KOPT-K1 (cell line): Measurements from ENCODE around the gene COASY.
A peak's percentile ranks its signal among the peaks of the same experiment; 100 is the strongest.
"Not testable (repeated sequence)": the region's sequence is repeated elsewhere in the genome, so short reads cannot be mapped to it uniquely, and the experiment has no call there.

Source experiments
- H3K27ac ChIP-seq: fragments of 200-600 bp; sonication (generic); 2 replicates; pipeline ENCODE4 v1.5.1; 2016; ENCODE audit warnings: antibody characterized with exemption, mild to moderate bottlenecking, low read depth, low read length; ENCODE audit not compliant: poor library complexity, severe bottlenecking
- H3K36me3 ChIP-seq: fragments of 200-600 bp; sonication (generic); 2 replicates; pipeline ENCODE4 v1.5.1; 2017; ENCODE audit warnings: antibody characterized with exemption, mild to moderate bottlenecking, low read length, moderate library complexity; ENCODE audit not compliant: insufficient read depth
- H3K9me3 ChIP-seq: fragments of 200-600 bp; sonication (generic); 2 replicates; pipeline ENCODE4 v1.5.1; 2017; ENCODE audit warnings: antibody characterized with exemption, low read length, mild to moderate bottlenecking; ENCODE audit not compliant: insufficient read depth, poor library complexity, severe bottlenecking

The COASY gene

DNA sequence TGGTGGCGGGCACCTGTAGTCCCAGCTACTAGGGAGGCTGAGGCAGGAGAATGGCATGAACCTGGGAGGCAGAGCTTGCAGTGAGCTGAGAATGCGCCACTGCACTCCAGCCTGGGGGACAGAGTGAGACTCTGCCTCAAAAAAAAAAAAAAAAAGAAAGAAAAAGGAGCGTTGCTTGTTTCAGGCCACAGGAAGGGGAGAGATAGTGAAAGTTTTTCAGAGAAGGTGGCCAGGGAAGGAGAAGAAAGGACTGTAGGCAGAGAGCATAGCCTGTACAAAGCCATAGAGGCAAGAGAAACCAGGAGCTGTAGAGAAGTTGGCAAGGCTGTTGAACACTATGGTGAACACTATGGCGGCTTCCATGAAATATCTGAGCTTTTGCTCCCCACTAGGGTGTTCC, 21.4 kb upstream of the COASY start:
- not testable (repeated sequence) for H3K9me3 ChIP-seq, H3K36me3 ChIP-seq
- H3K27ac ChIP-seq, result peak overlapping the region; percentile 12

DNA sequence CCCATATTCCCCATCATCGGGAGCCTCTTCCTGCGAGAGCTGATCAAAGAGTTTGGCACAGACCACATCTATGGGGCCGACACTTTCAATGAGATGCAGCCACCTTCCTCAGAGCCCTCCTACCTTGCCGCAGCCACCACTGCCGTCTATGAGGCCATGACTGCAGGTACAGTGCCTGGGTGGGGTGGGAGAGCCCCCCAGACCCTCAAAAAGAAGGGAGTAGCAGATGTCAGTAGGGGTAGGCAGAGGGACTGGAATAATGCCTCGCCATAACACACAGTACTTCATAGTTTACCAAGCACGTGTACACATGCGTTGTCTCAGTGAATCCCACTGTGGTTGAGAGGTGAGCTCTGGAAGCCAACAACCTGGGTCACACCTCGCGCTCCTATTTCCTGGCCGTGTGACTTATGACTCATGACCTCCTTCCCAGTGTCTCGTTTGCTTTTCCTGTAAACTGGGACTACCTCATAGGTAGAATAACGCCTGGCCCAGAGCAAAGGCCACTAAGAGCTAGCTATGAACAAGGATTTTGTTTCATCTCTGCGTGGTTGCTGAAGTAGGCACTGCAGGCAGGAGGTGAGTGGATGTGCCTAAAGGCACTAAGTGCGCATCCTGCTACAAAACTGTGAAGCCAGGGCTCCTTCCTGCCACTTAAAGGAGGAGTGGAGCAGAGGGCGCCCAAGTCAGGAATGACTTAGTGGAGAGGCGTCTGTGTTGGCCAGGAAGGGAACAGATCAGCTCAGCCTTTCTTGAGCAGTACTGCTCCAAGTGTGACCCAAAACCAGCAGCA, 20.7 kb upstream of the COASY start:
- Histone ChIP-seq H3K36me3 (peaks cover 8% of the 10 kb centered on the region; the same call in 1 of the 2 replicates), H3K27ac (peak overlapping the region; percentile 12), H3K9me3 (no peaks in the 10 kb centered on the region)

DNA sequence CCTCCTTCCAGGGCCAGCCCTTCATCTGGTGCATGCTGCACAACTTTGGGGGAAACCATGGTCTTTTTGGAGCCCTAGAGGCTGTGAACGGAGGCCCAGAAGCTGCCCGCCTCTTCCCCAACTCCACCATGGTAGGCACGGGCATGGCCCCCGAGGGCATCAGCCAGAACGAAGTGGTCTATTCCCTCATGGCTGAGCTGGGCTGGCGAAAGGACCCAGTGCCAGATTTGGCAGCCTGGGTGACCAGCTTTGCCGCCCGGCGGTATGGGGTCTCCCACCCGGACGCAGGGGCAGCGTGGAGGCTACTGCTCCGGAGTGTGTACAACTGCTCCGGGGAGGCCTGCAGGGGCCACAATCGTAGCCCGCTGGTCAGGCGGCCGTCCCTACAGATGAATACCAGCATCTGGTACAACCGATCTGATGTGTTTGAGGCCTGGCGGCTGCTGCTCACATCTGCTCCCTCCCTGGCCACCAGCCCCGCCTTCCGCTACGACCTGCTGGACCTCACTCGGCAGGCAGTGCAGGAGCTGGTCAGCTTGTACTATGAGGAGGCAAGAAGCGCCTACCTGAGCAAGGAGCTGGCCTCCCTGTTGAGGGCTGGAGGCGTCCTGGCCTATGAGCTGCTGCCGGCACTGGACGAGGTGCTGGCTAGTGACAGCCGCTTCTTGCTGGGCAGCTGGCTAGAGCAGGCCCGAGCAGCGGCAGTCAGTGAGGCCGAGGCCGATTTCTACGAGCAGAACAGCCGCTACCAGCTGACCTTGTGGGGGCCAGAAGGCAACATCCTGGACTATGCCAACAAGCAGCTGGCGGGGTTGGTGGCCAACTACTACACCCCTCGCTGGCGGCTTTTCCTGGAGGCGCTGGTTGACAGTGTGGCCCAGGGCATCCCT, 18.5 kb upstream of the COASY start:
- Histone ChIP-seq H3K27ac (no peak overlapping the region), H3K9me3 (no peaks in the 10 kb centered on the region)

DNA sequence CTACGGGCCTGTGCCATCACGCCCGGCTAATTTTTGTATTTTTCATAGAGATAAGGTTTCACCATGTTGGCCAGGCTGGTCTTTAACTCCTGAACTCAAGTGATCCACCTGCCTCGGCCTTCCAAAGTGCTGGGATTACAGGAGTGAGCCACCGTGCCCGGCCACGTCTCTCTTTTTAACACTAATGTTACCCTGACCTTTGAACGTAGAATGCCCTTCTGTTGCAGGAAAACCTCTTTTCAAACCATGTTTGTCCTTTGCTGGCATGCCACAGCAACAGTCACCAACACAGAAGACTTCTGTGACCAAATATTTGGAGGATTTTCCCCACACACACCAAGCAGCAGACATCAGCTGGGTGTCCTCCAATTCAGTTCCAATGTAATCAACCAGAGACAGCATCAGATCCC, 17.1 kb upstream of the COASY start:
- no peak overlapping the region for H3K27ac ChIP-seq

More for the DNA sequence above, 18.5 kb upstream of the COASY start:
- H3K36me3 ChIP-seq, result peaks cover 8% of the 10 kb centered on the region; the same call in 1 of the 2 replicates

GRCh38 chr17:42545755-42546505, 16.0 kb upstream of the COASY start:
- not testable (repeated sequence) for H3K27ac ChIP-seq, H3K9me3 ChIP-seq, H3K36me3 ChIP-seq

More for the DNA sequence above, 17.1 kb upstream of the COASY start:
- Histone ChIP-seq H3K36me3 (peaks cover 8% of the 10 kb centered on the region; the same call in 1 of the 2 replicates), H3K9me3 (no peaks in the 10 kb centered on the region)

GRCh38 chr17:42547001-42547461, 14.9 kb upstream of the COASY start:
- H3K9me3 ChIP-seq, result no peaks in the 10 kb centered on the region
- H3K27ac ChIP-seq, result no peak overlapping the region
- H3K36me3 ChIP-seq, result peaks cover 8% of the 10 kb centered on the region; the same call in 1 of the 2 replicates

DNA sequence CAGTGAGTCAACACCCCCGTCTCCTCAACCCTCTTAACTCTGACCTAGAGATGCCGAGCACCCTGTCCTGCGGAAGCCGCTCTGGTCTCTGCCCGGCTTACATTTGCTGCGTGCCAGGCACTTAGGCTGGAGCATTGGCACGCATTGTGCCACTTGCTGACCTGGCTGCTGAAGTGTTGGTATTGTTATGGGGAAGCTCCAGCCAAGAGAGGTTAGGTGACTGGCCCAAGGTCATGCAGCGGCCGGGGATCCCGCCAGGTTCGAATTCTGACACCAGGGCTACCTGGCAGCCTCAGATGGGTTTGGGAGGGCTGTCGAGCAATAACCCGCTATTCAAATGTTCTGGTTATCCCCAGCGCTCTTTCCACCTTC, 14.3 kb upstream of the COASY start:
- H3K36me3 ChIP-seq, result peaks cover 4% of the 10 kb centered on the region; the same call in 1 of the 2 replicates
- no peaks in the 10 kb centered on the region for H3K9me3 ChIP-seq
- H3K27ac ChIP-seq, result no peak overlapping the region

DNA sequence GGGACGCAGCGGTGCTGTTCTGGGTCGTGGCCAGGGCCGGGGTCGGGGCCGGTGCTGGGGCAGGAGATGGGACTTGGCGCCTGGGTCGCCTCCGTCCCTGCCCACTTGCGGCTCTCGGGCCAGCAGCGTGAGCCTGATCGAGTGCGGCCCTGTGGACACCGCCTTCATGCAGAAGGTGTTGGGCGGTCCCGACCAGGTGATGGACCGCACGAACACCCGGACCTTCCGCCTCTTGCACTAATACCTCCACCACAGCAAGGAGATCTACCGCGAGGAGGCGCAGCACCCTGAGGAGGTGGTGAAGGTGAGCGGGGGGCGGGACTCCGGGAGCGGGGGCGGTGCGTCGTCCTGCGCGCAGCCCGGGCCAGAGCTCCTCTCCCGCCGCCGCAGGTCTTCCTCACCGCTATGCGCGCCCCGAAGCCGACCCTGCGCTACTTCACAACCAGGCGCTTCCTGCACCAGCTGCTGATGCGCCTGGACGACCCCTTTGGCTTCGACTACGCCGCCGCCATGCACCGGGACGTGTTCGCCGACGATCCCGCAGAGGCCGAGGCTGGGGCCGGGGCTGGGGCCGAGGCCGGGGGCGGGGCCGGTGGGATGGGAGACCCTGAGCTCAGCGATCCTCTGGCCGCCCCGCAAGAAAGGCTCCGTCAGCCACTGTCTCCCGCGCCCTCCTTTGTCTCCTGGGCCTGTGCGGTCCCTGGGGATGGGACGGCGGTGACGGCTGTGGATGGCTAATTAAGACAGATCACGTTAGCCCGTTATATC, 13.7 kb upstream of the COASY start:
- Histone ChIP-seq H3K36me3 (no peaks in the 10 kb centered on the region; the same call in 1 of the 2 replicates), H3K9me3 (no peaks in the 10 kb centered on the region), H3K27ac (no peak overlapping the region)

DNA sequence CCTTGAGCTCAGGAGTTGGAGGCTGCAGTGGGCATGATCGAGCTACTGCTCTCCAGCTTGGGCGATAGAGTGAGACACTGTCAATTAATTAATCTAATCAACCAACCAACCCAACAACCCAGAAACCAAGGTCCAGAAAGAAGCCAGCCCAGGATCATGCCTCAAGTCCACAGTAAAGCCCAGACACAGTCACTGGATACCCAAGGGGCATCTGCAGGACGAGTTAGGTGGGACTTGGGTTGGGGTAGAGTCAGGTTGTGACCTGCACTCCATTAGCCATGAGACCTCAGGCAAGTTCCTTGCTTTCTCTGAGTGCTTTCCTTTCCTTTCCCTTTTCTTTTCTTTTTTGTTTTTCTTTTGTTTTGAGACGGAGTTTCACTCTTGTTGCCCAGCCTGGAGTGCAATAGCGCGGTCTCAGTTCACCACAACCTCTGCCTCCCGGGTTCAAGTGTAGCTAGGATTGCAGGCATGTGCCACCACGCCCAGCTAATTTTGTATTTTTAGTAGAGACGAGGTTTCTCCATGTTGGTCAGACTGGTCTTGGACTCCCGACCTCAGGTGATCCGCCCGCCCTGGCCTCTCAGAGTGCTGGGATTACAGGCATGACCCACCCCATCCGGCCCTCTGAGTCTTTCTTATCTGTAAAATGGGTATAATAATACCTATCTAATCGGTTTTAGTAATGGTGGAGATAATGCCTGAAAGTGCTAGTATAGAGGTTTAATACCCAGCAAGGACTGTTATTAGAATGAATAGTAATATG, 12.8 kb upstream of the COASY start:
- H3K36me3 ChIP-seq, result no peaks in the 10 kb centered on the region; the same call in 1 of the 2 replicates
- H3K27ac ChIP-seq, result no peak overlapping the region
- no peaks in the 10 kb centered on the region for H3K9me3 ChIP-seq

- not testable (repeated sequence) for H3K9me3 ChIP-seq, H3K36me3 ChIP-seq, H3K27ac ChIP-seq
Measured at GRCh38 chr17:42552736-42553135, 9.2 kb upstream of the COASY start, which contains the start of gene HSD17B1. TSS of gene HSD17B1 (plus strand) at chr17:42552923. CDS start at chr17:42552934, 11 bp downstream.

- H3K36me3 ChIP-seq, result no peaks in the 10 kb centered on the region
- no peak overlapping the region for H3K27ac ChIP-seq
- no peaks in the 10 kb centered on the region for H3K9me3 ChIP-seq
Measured at GRCh38 chr17:42553161-42553818, 8.7 kb upstream of the COASY start.

DNA sequence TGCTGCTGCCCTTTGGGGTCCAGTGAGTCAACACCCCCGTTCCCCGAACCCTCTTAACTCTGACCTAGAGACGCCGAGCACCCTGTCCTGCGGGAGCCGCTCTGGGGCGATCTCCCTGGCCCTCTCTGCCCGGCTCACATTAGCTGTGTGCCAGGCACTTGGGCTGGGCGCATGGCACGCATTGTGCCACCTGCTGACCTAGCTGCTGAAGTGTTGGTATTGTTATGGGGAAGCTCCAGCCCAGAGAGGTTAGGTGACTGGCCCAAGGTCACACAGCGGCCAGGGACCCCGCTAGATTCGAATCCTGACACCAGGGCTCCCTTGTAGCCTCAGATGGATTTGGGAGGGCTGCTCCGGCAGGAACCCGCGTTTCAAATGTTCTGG, 8.1 kb upstream of the COASY start:
- H3K27ac ChIP-seq, result peak overlapping the region; percentile 67
- H3K9me3 ChIP-seq, result no peaks in the 10 kb centered on the region
- no peaks in the 10 kb centered on the region for H3K36me3 ChIP-seq
